ENCODE results near the gene IL1B.

DNA sequence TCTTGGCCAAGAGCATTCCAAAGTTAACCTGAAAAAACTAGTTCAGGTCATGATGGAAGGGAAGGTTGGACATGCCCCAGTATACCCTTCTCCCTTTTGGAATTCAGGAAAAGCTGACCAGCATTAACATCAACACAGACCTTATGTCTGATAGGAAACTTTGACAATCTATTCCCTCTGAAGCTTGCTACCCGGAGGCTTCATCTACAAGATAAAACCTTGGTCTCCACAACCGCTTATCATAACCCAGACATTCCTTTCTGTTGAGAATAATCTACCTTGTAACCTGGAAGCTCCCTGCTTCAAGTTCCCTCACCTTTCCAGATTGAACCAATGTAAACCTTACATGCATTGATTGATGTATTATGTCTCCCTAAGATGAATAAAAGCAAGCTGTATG, 49.7 kb upstream of the IL1B start:
- TF ChIP-seq, protein P1, sequence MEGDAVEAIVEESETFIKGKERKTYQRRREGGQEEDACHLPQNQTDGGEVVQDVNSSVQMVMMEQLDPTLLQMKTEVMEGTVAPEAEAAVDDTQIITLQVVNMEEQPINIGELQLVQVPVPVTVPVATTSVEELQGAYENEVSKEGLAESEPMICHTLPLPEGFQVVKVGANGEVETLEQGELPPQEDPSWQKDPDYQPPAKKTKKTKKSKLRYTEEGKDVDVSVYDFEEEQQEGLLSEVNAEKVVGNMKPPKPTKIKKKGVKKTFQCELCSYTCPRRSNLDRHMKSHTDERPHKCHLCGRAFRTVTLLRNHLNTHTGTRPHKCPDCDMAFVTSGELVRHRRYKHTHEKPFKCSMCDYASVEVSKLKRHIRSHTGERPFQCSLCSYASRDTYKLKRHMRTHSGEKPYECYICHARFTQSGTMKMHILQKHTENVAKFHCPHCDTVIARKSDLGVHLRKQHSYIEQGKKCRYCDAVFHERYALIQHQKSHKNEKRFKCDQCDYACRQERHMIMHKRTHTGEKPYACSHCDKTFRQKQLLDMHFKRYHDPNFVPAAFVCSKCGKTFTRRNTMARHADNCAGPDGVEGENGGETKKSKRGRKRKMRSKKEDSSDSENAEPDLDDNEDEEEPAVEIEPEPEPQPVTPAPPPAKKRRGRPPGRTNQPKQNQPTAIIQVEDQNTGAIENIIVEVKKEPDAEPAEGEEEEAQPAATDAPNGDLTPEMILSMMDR (IDR thresholded peaks at IDR 0.05), result no peak
- no peak for TF ChIP-seq POLR2A (IDR thresholded peaks at IDR 0.05)
